ENCODE results near the gene GRK7. TPM values are rescaled to one million over a fixed set of nuclear protein-coding genes. Genes with fewer than 3 reads are reported as not detected.
"Not testable (repeated sequence)": the region's sequence is repeated elsewhere in the genome, so short reads cannot be mapped to it uniquely, and the experiment has no call there.

The GRK7 gene
- polyA plus RNA-seq, 3 donors = 0.03 TPM; not detected in 2

GRCh38 chr3:141746962-141747361 is 16.2 kb upstream of the GRK7 start:
- 94 to 95% (median 95%) methylated on average over 4 of the region's 4 CpGs for WGBS, 3 donors

GRCh38 chr3:141753399-141753798 is 9.8 kb upstream of the GRK7 start:
- WGBS, 3 donors = 96 to 99% (median 97%) methylated on average over 3 of the region's 3 CpGs
- H3K27ac ChIP-seq (ENCODE audit: low read depth, low read length) = no peak overlapping the region

More at GRCh38 chr3:141746962-141747361, 16.2 kb upstream of the GRK7 start:
- no peak overlapping the region for H3K27ac ChIP-seq (ENCODE audit: low read depth, low read length)

- WGBS, 3 donors = 76 to 100% (median 83%) methylated on average over 1 of the region's 1 CpG
Observed at GRCh38 chr3:141754032-141754431, 9.2 kb upstream of the GRK7 start.

GRCh38 chr3:141762552-141762951 is 656 bp upstream of the GRK7 start:
- WGBS, 3 donors = 89 to 94% (median 91%) methylated on average over 13 to 16 of the region's 19 CpGs
- H3K27ac ChIP-seq (ENCODE audit: low read depth, low read length) = not testable (repeated sequence)

More at GRCh38 chr3:141754032-141754431, 9.2 kb upstream of the GRK7 start:
- no peak overlapping the region for H3K27ac ChIP-seq (ENCODE audit: low read depth, low read length)

- no peak overlapping the region for H3K27ac ChIP-seq (ENCODE audit: low read depth, low read length)
- WGBS, 3 donors = 87 to 96% (median 94%) methylated on average over 2 of the region's 2 CpGs
Observed at GRCh38 chr3:141764045-141764444, 837 bp downstream of the GRK7 start.

- WGBS, 3 donors = 88 to 97% (median 95%) methylated on average over 1 of the region's 1 CpG
- H3K27ac ChIP-seq (ENCODE audit: low read depth, low read length) = no peak overlapping the region
Observed at GRCh38 chr3:141764465-141764864, 1.3 kb downstream of the GRK7 start.

- 47 to 83% (median 56%) methylated on average over 2 of the region's 2 CpGs for WGBS, 3 donors
- no peak overlapping the region for H3K27ac ChIP-seq (ENCODE audit: low read depth, low read length)
Observed at GRCh38 chr3:141764986-141765385, 1.8 kb downstream of the GRK7 start.

- no peak overlapping the region for H3K27ac ChIP-seq (ENCODE audit: low read depth, low read length)
- WGBS, 3 donors = 71 to 92% (median 72%) methylated on average over 2 of the region's 2 CpGs
Observed at GRCh38 chr3:141767066-141767465, 3.9 kb downstream of the GRK7 start.

- no peak overlapping the region for H3K27ac ChIP-seq (ENCODE audit: low read depth, low read length)
- 52 to 71% (median 60%) methylated on average over 6 of the region's 6 CpGs for WGBS, 3 donors
Observed at GRCh38 chr3:141769221-141769894, 6.2 kb downstream of the GRK7 start.

- WGBS, 3 donors = 94 to 95% (median 95%) methylated on average over 6 of the region's 6 CpGs
Observed at GRCh38 chr3:141773676-141774075, 10.5 kb downstream of the GRK7 start.

GRCh38 chr3:141776376-141776775 is 13.2 kb downstream of the GRK7 start:
- 87 to 91% (median 89%) methylated on average over 14 of the region's 14 CpGs for WGBS, 3 donors
- H3K27ac ChIP-seq (ENCODE audit: low read depth, low read length) = no peak overlapping the region

More at GRCh38 chr3:141773676-141774075, 10.5 kb downstream of the GRK7 start:
- H3K27ac ChIP-seq (ENCODE audit: low read depth, low read length) = no peak overlapping the region

- WGBS, 3 donors = 85 to 93% (median 89%) methylated on average over 15 of the region's 15 CpGs
- no peak overlapping the region for H3K27ac ChIP-seq (ENCODE audit: low read depth, low read length)
Observed at GRCh38 chr3:141776885-141777284, 13.7 kb downstream of the GRK7 start.

- H3K27ac ChIP-seq (ENCODE audit: low read depth, low read length) = no peak overlapping the region
- WGBS, 3 donors = 86 to 95% (median 94%) methylated on average over 42 of the region's 42 CpGs
Observed at GRCh38 chr3:141777957-141778813, 15.0 kb downstream of the GRK7 start.

GRCh38 chr3:141779667-141780066 is 16.5 kb downstream of the GRK7 start:
- no peak overlapping the region for H3K27ac ChIP-seq (ENCODE audit: low read depth, low read length)
- whole genome bisulfite sequencing, 3 donors = 96% methylated on average over 1 of the region's 1 CpG

GRCh38 chr3:141782386-141782932 is 19.3 kb downstream of the GRK7 start:
- no peak overlapping the region for H3K27ac ChIP-seq (ENCODE audit: low read depth, low read length)
- 56 to 71% (median 70%) methylated on average over 4 of the region's 4 CpGs for WGBS, 3 donors

- 64 to 89% (median 84%) methylated on average over 6 of the region's 6 CpGs for WGBS, 3 donors
- H3K27ac ChIP-seq (ENCODE audit: low read depth, low read length) = no peak overlapping the region
Observed at GRCh38 chr3:141783632-141784031, 20.4 kb downstream of the GRK7 start.

GRCh38 chr3:141784096-141784495 is 20.9 kb downstream of the GRK7 start:
- whole genome bisulfite sequencing, 3 donors = 70 to 74% (median 72%) methylated on average over 8 of the region's 8 CpGs
- no peak overlapping the region for H3K27ac ChIP-seq (ENCODE audit: low read depth, low read length)

- 61 to 67% (median 64%) methylated on average over 2 of the region's 2 CpGs for WGBS, 3 donors
- no peak overlapping the region for H3K27ac ChIP-seq (ENCODE audit: low read depth, low read length)
Observed at GRCh38 chr3:141784531-141784930, 21.3 kb downstream of the GRK7 start.

GRCh38 chr3:141788149-141788548 is 24.9 kb downstream of the GRK7 start:
- H3K27ac ChIP-seq (ENCODE audit: low read depth, low read length) = no peak overlapping the region
- WGBS, 3 donors = 86 to 90% (median 89%) methylated on average over 4 of the region's 4 CpGs

Measured in adipose tissue (tissue), 3 donors.